Activated gamma-delta T cell treated with anti-CD3 and anti-CD28 coated beads, Interleukin-2, amount 50 U/mL, for 16 hours (primary cell): ENCODE results near the gene BEX5.
A peak's percentile ranks its signal among the peaks of the same experiment; 100 is the strongest.
"Not testable (repeated sequence)": the region's sequence is repeated elsewhere in the genome, so short reads cannot be mapped to it uniquely, and the experiment has no call there.

Source experiments
- DNase-seq: peaks from one replicate; pipeline ENCODE4 v3.0.0-alpha.2; 2020; ENCODE audit warnings: low read depth

BEX5 gene

DNA sequence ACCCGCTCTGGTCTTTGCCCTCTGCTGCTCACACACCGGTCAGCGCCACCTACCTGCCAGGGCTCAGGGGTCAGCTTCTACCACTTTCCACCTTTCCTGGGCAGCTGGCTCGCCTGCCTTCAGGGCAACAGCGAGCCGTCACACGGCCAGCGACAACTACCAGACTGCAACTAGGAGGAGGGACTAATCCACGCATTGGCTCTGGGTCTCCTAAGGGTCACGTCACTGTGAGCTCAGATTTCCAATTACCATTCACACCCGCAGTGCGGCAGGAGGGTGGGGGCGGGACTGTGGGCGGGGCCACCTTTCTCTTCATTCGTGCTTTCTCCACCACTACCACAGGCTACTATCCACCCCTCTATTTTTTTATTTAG is at the start of gene BEX5:
TSS of gene BEX5 (minus strand) at position 172 of the 374 bp plus-strand sequence. CDS start 1,712 bp downstream, outside the sequence.
- peak; percentile 30 for DNase-seq

DNA sequence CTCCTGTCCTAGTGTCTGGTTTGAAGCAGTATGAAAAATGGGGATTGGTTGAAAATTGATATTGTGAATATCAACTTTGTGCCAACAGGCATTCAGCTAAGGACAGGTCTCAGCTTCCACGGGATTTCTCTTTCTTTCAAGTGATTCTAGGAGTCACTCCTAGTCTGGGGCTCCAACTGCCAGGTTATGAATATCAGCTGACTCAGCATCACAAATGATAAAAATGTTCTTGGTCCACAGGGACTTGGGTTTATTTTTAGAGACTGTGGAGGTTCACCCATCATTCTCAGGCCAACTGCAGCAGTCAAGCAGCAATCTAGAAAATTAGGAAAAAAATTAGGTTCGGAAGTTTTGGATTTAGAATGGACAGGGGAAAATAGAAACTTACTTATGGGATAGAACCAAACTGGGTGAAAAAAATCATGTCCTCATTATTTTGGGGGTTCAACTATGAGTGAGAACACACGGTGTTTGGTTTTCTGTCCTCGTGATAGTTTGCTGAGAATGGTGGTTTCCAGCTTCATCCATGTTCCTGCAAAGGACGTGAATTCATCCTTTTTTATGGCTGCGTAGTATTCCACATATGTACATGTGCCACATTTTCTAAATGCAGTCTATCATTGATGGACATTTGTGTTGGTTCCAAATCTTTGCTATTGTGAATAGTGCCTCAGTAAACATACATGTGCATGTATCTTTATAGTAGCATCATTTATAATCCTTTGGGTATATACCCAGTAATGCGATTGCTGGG is 30.4 kb upstream of the BEX5 start:
- DNase-seq, result no peak

DNA sequence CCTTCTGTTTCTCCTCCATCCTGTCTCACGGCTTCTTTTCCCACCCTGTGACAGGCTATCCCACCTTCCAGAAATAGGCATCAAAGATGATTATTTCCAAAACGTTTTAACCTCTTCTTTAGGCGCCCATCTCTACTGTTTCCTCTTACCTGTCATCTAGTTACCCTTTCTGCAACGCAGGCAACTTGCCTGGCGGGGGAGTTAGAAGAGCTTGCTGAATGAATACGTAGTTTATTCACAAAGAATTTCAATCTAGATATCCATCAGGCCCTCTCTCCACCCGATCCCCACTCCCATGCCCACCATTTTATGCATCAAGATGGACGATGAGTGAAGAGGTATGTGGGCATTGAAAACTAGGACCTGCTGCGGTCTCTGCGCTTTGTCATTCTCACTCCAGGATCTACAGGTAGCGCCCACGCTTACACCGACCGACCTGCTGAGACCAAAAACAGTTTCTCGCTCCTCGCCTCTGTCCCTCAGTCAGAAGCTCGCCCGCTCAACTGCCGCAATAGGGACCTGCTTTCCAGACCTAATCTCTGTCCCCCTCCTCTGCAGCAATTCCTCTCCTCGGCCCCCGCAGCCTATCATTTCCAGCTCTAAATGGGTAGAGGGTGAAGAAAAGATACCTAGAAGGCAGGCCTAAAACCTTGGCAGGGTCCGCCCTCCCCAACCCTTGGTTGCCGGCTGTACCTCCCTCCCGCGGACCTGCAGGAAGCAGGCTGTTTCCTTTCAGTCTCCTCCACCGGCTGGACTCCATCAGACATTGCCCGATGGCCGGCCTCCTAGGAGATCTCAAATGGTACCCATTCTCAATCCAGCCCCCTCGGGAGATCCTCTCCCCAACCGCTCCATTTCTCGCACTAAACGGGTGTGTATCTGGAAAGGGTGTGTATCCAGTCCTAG is 624 bp downstream of the BEX5 start:
- no peak for DNase-seq

DNA sequence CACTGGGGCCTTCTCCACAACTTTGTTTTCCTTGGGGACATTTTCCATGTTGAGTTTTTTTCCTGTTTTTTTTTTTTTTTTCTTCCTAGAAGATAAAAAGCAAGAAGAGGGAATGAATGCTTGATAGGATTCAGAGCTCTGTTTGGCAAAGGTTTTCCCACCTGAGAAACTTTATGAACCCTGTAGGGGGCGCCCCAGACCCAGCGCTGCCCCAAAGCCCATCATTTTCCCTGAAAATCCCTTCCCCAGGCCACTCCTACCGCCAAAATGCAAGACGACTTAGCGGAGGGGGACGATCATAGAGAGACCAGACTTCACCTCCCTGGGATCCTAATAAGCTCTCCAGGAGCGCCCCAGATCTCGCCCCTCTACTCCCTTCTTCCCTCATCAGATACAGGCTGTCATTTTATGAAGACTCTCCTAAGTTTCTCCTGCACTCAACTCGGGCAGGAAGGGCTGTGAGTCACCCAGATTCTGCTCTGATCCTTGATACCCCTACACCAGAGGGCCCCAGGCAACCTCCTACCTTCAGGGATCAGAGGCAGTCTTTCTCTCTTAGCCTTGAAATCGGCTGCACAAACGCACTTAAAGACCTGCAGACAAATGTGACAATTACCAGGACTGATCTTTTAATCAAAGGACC is 1.4 kb downstream of the BEX5 start:
- no peak for DNase-seq

DNA sequence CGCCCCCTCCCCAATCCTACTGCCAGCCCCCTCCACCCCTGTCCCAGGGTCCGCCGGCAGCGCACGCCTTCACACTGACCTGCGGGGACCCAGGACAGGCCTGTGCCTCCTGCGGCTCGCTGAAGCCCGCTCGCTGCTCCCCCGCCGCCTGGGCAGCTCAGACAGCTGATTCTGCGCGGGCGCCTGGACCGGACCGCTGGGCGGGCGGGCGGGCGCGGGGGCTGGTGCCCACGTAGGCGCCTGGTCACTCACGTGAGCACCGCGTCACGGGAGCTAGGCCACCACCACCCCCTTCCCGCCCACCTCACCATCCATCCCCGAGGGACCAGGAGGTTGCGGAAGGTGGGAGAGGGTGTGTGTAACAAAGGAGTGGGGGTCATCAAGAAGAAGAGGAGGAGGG is 13.5 kb downstream of the BEX5 start, which contains the start of gene TCEAL6:
TSS of gene TCEAL6 (minus strand) at position 208 of the 400 bp plus-strand sequence.
- DNase-seq, result not testable (repeated sequence)

DNA sequence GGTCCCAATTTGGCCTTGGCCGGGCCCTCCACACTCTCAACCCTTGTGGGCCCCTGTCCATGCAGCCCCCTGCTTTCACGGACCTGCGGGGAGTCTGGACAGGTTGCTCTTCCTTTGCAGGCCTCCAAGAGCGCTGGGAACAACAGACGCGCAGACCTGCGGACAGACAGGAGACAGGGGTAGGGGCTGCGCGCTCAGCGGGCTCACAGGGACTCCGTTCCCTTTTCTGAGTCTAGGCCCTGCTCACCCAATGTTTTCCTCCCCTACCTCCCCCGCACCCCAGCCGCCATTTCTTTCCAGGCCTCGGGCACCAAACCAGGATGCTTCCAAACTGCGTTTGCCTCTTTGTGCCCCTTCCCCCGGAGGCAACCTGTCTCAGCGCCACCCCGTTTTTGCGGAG is 14.1 kb downstream of the BEX5 start:
- not testable (repeated sequence) for DNase-seq

DNA sequence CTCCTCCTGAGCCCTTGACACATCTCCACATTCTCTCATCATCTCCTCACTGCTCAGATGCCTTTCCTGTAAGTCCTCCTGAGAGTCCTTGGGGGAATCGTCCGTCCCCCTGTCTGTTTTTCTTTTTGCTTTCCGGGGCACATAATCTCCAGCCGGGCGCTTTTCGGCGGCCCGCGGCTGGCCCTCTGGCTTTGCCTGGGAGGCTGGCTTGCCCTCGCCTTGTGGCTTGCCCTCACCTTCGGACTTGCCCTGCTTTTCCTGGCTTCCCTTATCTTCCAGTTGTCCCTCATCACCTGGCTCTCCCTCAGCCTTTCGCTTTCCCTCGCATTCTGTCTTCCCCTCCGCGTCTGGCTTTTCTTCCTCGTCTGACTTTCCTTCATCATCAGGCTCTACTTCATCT is 14.9 kb downstream of the BEX5 start:
- not testable (repeated sequence) for DNase-seq

DNA sequence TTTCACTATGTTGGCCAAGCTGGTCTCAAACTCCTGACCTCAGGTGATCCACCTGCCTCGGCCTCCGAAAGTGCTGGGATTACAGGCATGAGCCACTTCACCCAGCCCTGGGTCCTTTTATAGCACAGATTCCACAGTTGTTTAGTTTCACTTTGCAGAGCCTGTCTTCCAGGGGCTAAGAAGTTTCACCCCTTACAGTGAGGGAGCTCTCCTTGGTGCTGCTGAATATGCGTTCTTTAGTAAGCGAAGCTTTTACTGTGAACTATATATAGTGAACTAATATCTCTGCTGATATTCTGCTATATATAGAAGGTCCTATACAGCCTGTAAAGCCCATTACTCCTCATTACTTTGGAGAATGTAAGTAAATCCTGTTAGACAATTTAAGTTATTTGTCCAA is 17.7 kb downstream of the BEX5 start:
- DNase-seq, result no peak

DNA sequence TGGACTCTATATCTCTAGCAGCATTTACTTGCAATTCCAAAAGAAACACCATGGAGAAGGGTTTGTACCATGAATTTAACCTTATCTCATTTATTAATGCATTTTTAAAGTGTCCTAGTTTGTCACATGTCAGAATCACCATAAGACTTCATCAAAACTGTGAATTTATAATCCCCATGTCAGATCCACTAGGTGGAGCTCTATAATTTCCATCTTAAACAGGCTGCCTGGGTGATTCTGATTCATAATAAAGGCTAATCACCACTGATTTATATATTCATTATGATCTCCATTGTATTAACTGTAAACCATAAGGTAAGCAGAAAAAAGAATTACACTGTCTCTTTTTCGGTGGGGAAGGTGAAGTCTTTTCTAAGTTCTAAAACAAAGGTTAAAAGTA is 26.3 kb downstream of the BEX5 start:
- DNase-seq, result no peak

DNA sequence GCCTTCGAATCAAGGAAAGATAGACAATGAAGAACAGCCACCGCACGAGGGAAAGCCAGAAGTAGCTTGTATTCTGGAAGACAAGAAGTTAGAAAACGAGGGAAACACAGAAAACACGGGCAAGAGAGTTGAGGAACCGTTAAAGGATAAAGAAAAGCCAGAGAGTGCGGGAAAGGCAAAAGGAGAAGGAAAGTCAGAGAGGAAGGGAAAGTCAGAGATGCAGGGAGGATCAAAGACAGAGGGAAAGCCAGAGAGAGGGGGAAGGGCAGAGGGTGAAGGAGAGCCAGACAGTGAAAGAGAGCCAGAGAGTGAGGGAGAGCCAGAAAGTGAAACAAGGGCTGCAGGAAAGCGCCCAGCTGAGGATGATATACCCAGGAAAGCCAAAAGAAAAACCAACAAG is 28.9 kb downstream of the BEX5 start:
- DNase-seq, result no peak

DNA sequence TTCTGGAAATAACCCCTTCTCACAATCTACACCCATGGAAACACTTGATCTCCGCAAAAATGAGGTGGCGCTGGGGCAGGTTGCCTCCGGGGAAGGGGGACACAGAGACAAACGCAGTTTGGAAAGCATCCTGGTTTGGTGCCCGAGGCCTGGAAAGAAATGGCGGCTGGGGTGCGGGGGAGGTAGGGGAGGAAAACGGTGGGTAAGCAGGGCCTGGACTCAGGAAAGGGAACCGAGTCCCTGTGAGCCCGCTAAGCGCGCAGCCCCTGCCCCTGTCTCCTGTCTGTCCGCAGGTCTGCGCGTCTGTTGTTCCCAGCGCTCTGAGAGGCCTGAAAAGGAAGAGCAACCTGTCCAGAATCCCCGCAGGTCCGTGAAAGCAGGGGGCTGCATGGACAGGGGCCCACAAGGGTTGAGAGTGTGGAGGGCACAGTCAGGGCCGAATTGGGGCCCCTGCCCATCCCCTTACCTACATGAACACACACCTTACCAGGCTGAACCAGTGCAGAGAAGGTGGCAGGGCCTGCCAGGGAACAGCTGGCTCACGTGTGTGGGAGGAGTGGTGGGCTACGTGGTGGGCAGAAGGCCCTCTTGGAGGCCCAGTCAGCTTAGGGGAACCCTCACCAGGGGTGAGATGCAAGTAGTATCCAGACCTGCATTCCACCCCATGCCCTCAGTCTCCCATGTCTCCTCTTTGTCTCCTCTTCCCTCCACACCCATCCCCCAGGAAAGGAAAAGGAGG is 29.5 kb downstream of the BEX5 start:
- not testable (repeated sequence) for DNase-seq

DNA sequence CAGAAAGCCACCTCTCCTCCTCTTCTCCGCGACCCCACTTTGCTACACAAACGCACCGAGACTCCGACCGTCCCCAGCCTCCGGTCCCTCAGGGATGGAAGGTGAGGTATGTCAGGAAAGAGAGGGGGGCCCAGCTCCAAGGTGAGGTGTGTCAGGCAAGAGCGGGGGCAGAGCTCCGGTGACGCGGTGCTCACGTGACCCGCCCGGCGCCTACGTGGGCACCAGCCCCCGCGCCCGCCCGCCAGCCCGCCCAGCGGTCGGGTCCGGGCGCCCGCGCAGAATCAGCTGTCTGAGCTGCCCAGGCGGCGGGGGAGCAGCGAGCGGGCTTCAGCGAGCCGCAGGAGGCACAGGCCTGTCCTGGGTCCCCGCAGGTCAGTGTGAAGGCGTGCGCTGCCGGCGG is 30.3 kb downstream of the BEX5 start, which contains the start of gene TCEAL2:
TSS of gene TCEAL2 (plus strand) at position 244 of the 400 bp plus-strand sequence. CDS start 1,152 bp downstream, outside the sequence.
- DNase-seq, result not testable (repeated sequence)

DNA sequence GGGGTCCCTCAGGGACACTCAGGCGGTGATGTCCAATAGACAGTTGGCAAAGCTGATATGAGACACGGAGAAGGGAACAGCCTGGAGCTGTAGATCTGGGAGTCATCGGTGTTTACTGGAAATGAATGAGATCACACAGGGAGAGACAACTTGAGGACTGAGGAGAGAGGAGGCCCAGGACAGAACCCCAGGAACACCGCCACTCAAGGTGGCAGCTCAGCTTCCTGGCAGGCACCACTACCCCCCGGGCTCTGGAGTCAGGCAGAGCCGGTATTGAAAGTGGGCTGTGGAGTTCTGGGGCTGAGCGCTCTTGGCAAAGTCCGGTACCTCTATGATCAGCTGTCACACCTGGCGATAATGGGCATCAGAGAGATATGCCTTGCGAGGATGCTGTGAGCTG is 30.8 kb downstream of the BEX5 start:
- not testable (repeated sequence) for DNase-seq

DNA sequence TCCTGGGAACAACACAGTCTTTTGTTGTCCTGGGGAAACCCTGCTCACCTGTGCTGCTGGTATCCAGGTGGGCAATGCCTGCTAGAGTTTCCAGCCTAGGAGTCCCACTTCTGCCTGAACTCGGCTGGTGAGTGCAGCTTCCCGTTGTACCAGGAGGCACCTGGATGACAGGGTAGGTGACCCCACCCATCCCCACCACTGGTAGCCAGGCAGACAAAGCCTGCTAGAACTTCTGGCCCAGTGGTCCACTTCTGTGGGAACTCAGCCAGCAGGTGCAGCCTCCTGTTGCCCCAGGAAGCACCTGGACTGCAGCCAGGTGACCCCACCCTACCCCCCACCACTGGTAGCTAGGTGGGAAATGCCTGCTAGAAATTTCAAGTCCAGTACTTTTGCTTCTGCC is 40.0 kb downstream of the BEX5 start:
- no peak for DNase-seq

DNA sequence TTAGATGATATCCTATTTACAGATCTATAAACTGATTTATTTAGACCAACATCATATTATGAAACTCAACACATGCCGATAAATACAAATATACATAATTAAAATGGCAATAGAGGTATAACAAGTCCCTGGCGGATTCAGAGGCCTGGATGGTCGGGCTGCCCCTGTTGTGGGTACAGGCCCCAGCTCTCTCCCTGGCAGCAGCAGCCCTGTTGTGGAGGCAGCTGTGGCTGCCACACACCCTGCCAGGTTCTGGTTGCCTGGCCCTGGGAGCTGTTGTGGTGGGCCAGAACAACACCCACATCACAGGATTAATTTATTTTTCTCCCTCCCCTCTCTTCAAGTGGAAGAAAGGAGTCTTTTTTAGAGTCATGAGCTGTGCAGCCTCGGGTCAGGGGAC is 42.4 kb downstream of the BEX5 start:
- DNase-seq, result no peak
